HepG2 (cell line): ENCODE measurements around the gene GK. TPM values are rescaled to one million over a fixed set of nuclear protein-coding genes. Genes with fewer than 3 reads are reported as not detected.

Experiments used
- GATAD2A ChIP-seq: IDR thresholded peaks from 2 replicates; pipeline ENCODE4 v1.6.1; 2016
- KDM5B ChIP-seq: sonication (generic); formaldehyde crosslinking; IDR thresholded peaks from 2 replicates; pipeline ENCODE4 v1.4.0; 2020; ENCODE audit warnings: missing genetic modification reagents, mild to moderate bottlenecking, borderline replicate concordance
- KLF15 ChIP-seq: sonication (generic); formaldehyde crosslinking; IDR thresholded peaks from 2 replicates; pipeline ENCODE4 v1.8.1; 2023; ENCODE audit warnings: borderline replicate concordance, mild to moderate bottlenecking, inconsistent platforms, missing genetic modification reagents, mixed read lengths
- MED1 ChIP-seq: sonication (generic); formaldehyde crosslinking; IDR thresholded peaks from 2 replicates; pipeline ENCODE4 v1.4.0; 2020; ENCODE audit warnings: missing genetic modification reagents
- PHB2 ChIP-seq: fragments of 450-650 bp; IDR thresholded peaks from 2 replicates; pipeline ENCODE4 v1.6.1; 2018; ENCODE audit not compliant: partially characterized antibody
- polyA plus RNA-seq, 8 experiments: library from polyadenylated mRNA; depleted of rRNA in 3 of 8; stranded (reverse) in 7 of 8; unstranded in 1 of 8; fragments of >200 nt; fragmentation: Illumina TruSeq in 4 of 8; extraction: Trizol in 4 of 8; gene quantifications; 2 replicates each; pipeline versions ENCODE4 v1.2.1 to v1.2.3, GENCODE V29; 2011 to 2016; ENCODE audit warnings: low read depth in 4 of 8, missing spikeins in 1 of 8, mixed read lengths in 1 of 8; ENCODE audit not compliant: insufficient read depth in 1 of 8
- total RNA-seq, 5 experiments: library from RNA; depleted of rRNA; stranded (reverse); fragments of >200 nt; fragmentation: Illumina TruSeq; extraction: Trizol; gene quantifications; 2 replicates each; pipeline ENCODE4 v1.2.3, GENCODE V29; 2016; ENCODE audit warnings: low read depth in 1 of 5
- TF ChIP-seq, protein P1 (sequence below): sonication (generic); formaldehyde crosslinking; IDR thresholded peaks from 2 replicates; pipeline ENCODE4 v1.4.0; 2020; ENCODE audit warnings: missing genetic modification reagents
- TF ChIP-seq, protein P2 (sequence below): sonication (generic); formaldehyde crosslinking; IDR thresholded peaks from 2 replicates; pipeline ENCODE4 v1.5.1; 2020; ENCODE audit warnings: missing genetic modification reagents, mild to moderate bottlenecking, borderline replicate concordance
- TF ChIP-seq, protein P3 (sequence below): sonication (generic); formaldehyde crosslinking; IDR thresholded peaks from 2 replicates; pipeline ENCODE4 v1.4.0; 2020; ENCODE audit warnings: missing genetic modification reagents, borderline replicate concordance
- TF ChIP-seq, protein P4 (sequence below): sonication (generic); formaldehyde crosslinking; IDR thresholded peaks from 2 replicates; pipeline ENCODE4 v1.8.1; 2023; ENCODE audit warnings: missing genetic modification reagents, mild to moderate bottlenecking, borderline replicate concordance
- TF ChIP-seq, protein P5 (sequence below): sonication (generic); formaldehyde crosslinking; IDR thresholded peaks from 2 replicates; pipeline ENCODE4 v1.4.0; 2020; ENCODE audit warnings: mild to moderate bottlenecking, missing genetic modification reagents

The GK gene
- total and polyA plus RNA-seq, 2 of the 13 experiments (the other 11 are each of a cell fraction or from before 2014, with no cell fraction given) = 64.2 to 265 TPM

DNA sequence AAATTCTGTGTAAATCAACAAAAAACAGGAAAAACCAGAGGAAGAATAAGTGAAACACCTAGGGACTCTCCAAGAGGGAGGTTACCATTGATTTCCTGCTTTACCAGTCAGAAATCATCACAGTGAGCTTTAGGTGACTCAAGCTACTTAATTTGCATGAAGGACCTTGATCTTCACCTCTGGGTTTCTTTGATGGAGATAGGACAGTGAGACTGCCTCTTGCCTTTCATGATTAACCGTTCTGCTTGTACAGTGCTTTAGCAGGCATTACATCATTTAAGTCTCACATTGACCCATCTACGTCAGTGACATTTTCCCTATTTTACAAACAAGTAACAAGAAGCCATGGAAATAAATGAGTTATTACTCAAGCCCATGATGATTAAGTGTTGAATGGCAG lies 3.4 kb upstream of the GK start (continued):
- TF ChIP-seq, protein P1, sequence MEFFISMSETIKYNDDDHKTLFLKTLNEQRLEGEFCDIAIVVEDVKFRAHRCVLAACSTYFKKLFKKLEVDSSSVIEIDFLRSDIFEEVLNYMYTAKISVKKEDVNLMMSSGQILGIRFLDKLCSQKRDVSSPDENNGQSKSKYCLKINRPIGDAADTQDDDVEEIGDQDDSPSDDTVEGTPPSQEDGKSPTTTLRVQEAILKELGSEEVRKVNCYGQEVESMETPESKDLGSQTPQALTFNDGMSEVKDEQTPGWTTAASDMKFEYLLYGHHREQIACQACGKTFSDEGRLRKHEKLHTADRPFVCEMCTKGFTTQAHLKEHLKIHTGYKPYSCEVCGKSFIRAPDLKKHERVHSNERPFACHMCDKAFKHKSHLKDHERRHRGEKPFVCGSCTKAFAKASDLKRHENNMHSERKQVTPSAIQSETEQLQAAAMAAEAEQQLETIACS (CRISPR knock-in tag) = no peak
- TF ChIP-seq KLF15 (no peak), PHB2 (no peak), GATAD2A (peak; percentile 77), MED1 (peak; percentile 96), KDM5B (CRISPR knock-in tag) (no peak)
- TF ChIP-seq, protein P2, sequence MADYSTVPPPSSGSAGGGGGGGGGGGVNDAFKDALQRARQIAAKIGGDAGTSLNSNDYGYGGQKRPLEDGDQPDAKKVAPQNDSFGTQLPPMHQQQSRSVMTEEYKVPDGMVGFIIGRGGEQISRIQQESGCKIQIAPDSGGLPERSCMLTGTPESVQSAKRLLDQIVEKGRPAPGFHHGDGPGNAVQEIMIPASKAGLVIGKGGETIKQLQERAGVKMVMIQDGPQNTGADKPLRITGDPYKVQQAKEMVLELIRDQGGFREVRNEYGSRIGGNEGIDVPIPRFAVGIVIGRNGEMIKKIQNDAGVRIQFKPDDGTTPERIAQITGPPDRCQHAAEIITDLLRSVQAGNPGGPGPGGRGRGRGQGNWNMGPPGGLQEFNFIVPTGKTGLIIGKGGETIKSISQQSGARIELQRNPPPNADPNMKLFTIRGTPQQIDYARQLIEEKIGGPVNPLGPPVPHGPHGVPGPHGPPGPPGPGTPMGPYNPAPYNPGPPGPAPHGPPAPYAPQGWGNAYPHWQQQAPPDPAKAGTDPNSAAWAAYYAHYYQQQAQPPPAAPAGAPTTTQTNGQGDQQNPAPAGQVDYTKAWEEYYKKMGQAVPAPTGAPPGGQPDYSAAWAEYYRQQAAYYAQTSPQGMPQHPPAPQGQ (CRISPR knock-in tag) = no peak
- TF ChIP-seq, protein P3, sequence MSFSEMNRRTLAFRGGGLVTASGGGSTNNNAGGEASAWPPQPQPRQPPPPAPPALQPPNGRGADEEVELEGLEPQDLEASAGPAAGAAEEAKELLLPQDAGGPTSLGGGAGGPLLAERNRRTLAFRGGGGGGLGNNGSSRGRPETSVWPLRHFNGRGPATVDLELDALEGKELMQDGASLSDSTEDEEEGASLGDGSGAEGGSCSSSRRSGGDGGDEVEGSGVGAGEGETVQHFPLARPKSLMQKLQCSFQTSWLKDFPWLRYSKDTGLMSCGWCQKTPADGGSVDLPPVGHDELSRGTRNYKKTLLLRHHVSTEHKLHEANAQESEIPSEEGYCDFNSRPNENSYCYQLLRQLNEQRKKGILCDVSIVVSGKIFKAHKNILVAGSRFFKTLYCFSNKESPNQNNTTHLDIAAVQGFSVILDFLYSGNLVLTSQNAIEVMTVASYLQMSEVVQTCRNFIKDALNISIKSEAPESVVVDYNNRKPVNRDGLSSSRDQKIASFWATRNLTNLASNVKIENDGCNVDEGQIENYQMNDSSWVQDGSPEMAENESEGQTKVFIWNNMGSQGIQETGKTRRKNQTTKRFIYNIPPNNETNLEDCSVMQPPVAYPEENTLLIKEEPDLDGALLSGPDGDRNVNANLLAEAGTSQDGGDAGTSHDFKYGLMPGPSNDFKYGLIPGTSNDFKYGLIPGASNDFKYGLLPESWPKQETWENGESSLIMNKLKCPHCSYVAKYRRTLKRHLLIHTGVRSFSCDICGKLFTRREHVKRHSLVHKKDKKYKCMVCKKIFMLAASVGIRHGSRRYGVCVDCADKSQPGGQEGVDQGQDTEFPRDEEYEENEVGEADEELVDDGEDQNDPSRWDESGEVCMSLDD (CRISPR knock-in tag) = no peak
- TF ChIP-seq, protein P4, sequence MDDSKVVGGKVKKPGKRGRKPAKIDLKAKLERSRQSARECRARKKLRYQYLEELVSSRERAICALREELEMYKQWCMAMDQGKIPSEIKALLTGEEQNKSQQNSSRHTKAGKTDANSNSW (CRISPR knock-in tag) = no peak
- TF ChIP-seq, protein P5, sequence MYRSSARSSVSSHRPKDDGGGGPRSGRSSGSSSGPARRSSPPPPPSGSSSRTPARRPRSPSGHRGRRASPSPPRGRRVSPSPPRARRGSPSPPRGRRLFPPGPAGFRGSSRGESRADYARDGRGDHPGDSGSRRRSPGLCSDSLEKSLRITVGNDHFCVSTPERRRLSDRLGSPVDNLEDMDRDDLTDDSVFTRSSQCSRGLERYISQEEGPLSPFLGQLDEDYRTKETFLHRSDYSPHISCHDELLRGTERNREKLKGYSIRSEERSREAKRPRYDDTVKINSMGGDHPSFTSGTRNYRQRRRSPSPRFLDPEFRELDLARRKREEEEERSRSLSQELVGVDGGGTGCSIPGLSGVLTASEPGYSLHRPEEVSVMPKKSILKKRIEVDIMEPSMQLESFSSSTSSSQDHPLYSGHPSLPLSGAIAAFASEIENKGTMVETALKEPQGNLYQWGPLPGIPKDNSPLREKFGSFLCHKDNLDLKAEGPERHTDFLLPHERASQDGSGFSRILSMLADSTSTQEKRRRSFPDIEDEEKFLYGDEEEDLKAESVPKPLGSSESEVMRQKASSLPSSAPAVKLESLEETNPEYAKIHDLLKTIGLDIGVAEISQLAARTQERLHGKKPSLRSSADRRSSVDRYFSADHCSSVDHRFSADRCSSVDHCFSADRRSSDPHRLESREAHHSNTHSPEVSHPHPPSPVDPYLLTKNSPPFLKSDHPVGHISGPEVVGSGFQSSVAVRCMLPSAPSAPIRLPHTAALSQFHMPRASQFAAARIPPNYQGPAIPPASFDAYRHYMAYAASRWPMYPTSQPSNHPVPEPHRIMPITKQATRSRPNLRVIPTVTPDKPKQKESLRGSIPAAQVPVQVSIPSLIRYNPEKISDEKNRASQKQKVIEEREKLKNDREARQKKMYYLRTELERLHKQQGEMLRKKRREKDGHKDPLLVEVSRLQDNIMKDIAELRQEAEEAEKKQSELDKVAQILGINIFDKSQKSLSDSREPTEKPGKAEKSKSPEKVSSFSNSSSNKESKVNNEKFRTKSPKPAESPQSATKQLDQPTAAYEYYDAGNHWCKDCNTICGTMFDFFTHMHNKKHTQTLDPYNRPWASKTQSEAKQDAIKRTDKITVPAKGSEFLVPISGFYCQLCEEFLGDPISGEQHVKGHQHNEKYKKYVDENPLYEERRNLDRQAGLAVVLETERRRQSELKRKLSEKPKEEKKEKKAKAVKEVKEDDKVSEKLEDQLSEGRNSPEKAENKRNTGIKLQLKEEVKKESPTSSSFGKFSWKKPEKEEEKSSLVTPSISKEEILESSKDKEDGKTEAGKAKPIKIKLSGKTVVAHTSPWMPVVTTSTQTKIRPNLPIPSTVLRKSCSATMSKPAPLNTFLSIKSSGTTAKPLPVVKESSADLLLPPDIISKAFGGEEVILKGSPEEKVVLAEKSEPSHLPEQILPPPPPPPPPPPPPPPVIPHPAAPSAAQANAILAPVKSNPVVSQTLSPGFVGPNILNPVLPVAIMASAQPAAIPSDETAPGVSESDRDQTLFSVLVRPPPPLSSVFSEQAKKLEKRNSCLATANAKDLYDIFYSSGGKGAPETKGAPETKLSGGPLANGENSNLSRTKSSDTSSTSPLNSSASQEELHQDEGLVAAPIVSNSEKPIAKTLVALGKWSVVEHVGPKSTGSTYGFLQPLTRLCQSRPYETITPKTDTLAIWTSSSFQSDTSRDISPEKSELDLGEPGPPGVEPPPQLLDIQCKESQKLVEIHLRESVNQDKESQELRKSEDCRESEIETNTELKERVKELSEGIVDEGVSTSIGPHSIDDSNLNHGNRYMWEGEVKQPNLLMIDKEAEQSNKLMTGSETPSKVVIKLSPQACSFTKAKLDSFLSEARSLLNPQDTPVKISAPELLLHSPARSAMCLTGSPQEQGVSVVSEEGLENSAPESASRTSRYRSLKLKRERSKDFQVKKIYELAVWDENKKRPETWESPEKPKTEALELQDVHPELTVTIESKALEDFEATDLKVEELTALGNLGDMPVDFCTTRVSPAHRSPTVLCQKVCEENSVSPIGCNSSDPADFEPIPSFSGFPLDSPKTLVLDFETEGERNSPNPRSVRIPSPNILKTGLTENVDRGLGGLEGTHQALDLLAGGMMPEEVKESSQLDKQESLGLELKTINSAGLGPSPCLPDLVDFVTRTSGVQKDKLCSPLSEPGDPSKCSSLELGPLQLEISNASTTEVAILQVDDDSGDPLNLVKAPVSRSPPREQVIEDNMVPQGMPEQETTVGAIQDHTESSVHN (CRISPR knock-in tag) = no peak
